Tibial artery (tissue), 4 donors: ENCODE measurements around the gene CORO1C.
"Not testable (repeated sequence)": the region's sequence is repeated elsewhere in the genome, so short reads cannot be mapped to it uniquely, and the experiment has no call there.

ENCODE experiments used
- DNase-seq, 2 donors: peaks; one replicate each; pipeline ENCODE4 v3.0.0-alpha.2; 2019
- H3K27ac ChIP-seq, 2 donors: fragments of 200-600 bp; sonication (generic) in 1 of 2; 1 replicate in 1 of 2; 2 replicates in 1 of 2; pipeline ENCODE4 v1.5.1; 2018 to 2019; ENCODE audit warnings: mild to moderate bottlenecking in 1 of 2
- H3K27me3 ChIP-seq, 2 donors: fragments of 200-600 bp; sonication (generic) in 1 of 2; one replicate each; pipeline versions ENCODE4 v1.5.1 to v1.6.0; 2016 to 2019
- H3K36me3 ChIP-seq, 3 donors: fragments of 200-600 bp; sonication (generic) in 2 of 3; one replicate each; pipeline ENCODE4 v1.5.1; 2016 to 2019; ENCODE audit warnings: mild to moderate bottlenecking in 2 of 3
- H3K4me1 ChIP-seq, 4 donors: fragments of 200-600 bp; sonication (generic) in 2 of 4; 1 replicate in 3 of 4; 2 replicates in 1 of 4; pipeline ENCODE4 v1.5.1; 2016 to 2019
- H3K4me3 ChIP-seq, 2 donors: fragments of 200-600 bp; sonication (generic) in 1 of 2; 1 replicate in 1 of 2; 2 replicates in 1 of 2; pipeline ENCODE4 v1.5.1; 2018 to 2019; ENCODE audit warnings: mild to moderate bottlenecking in 2 of 2
- H3K9me3 ChIP-seq, 3 donors: fragments of 200-600 bp; sonication (generic) in 1 of 3; one replicate each; pipeline ENCODE4 v1.5.1; 2016 to 2019
- CTCF ChIP-seq, 2 experiments: fragments of 200-600 bp in 1 of 2; fragments of 450-650 bp in 1 of 2; IDR thresholded peaks; one replicate each; pipeline ENCODE4 v1.5.1; 2017 to 2019; ENCODE audit warnings: antibody characterized with exemption in 2 of 2, mild to moderate bottlenecking in 1 of 2, moderate library complexity in 1 of 2
- intact Hi-C: fragments of 100-400 bp; cut with DNase I; formaldehyde crosslinking; loops from one replicate; pipeline ENCODE4 v1.15.0; 2023; ENCODE audit warnings: low total_unique reads

Gene CORO1C

DNA sequence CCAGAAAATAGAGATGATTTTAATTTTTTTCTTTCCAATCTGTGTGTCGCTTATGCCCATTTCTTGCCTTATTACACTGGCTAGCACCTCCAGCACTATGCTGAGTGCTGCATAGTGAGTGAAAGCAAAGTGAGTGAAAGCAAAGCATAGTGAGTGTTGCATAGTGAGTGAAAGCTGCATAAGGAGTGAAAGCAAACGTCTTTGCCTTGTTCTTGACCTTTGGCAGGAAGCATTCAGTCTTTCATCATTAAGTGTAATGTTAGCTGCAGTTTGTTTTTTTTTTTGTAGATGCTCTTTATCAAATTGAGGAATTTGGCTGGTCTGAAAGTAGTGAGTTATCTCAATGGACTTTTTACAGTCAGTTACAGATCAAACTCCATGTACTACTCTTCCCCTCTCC lies 6.9 kb upstream of the CORO1C start:
- TF ChIP-seq CTCF (IDR thresholded peaks at IDR 0.05) = no peak
- Histone ChIP-seq H3K9me3 (no peaks in the 10 kb centered on the region), H3K4me1 (peaks cover 0 to 8% (median 0%) of the 10 kb centered on the region in 4 donors), H3K36me3 (no peaks in the 10 kb centered on the region), H3K27ac (no peak overlapping the region), H3K4me3 (no peak overlapping the region), H3K27me3 (no peaks in the 10 kb centered on the region)
- no peak for DNase-seq
- intact Hi-C loops = no loop called here

DNA sequence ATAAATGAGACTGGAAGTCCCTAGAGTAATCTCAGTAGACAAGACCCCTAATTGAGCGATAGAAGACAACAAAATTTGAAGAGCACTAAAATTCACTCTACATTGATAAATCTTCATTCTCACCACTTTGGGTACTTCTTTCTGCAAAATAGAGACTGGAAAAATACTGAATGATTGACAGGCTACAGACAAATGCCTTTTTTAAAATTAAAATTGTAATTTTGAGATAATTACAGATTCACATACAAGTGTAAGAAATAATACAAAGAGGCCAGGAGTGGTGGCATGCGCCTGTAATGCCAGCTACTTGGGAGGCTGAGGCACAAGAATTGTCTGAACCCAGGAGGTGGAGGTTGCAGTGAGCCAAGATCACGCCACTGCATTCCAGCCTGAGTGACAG lies 4.5 kb upstream of the CORO1C start:
- intact Hi-C loops = no loop called here

GRCh38 chr12:108734200-108734906 lies 3.0 kb upstream of the CORO1C start:
- Histone ChIP-seq H3K9me3 (no peaks in the 10 kb centered on the region), H3K4me1 (peaks cover 0 to 17% (median 2%) of the 10 kb centered on the region in 4 donors), H3K27me3 (no peaks in the 10 kb centered on the region), H3K27ac (peak overlapping the region; percentile 17 to 100), H3K4me3 (no peak overlapping the region), H3K36me3 (no peaks in the 10 kb centered on the region)
- intact Hi-C loops = loop anchor here (5.0 kb wide), 5 partner anchors 38 to 172 kb away; partner anchors contain the start of genes ISCU and SART3
- TF ChIP-seq CTCF (IDR thresholded peaks at IDR 0.05) = no peak
- DNase-seq = peak in 1 of 2 donors; percentile 75

More for the DNA sequence above, 4.5 kb upstream of the CORO1C start:
- Histone ChIP-seq H3K4me3 (no peak overlapping the region), H3K27me3 (no peaks in the 10 kb centered on the region), H3K4me1 (peaks cover 0 to 15% (median 0%) of the 10 kb centered on the region in 4 donors), H3K36me3 (no peaks in the 10 kb centered on the region), H3K27ac (no peak overlapping the region), H3K9me3 (no peaks in the 10 kb centered on the region)
- no peak for TF ChIP-seq CTCF (IDR thresholded peaks at IDR 0.05)
- DNase-seq = no peak

DNA sequence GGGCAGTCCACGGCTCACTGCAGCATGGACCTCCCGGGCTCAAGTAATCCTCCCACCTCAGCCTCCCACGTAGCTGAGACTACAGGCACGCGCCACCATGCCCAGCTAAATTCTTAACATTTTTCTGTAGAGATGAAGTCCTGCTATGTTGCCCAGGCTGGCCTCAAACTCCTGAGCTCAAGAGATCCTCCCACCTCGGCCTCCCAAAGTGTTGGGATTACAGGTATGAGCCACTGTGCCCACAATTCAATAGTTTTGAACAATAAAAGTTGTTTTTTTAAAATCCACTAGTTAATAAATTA lies 1.9 kb upstream of the CORO1C start:
- peaks cover 0 to 29% (median 7%) of the 10 kb centered on the region in 4 donors for H3K4me1 ChIP-seq
- DNase-seq, H3K4me3 ChIP-seq, H3K27me3 ChIP-seq, H3K9me3 ChIP-seq, H3K36me3 ChIP-seq: not testable (repeated sequence)
- intact Hi-C loops = loop anchor here (5.0 kb wide), 5 partner anchors 39 to 171 kb away; partner anchors contain the start of genes ISCU and SART3
- peak overlapping the region; percentile 96 to 100 for H3K27ac ChIP-seq

- TF ChIP-seq CTCF (IDR thresholded peaks at IDR 0.05) = no peak
- H3K9me3 ChIP-seq = no peaks in the 10 kb centered on the region
- H3K27ac ChIP-seq = peak overlapping the region; percentile 96 to 100
- peaks cover 0 to 34% (median 9%) of the 10 kb centered on the region in 4 donors for H3K4me1 ChIP-seq
- intact Hi-C loops = loop anchor here (5.0 kb wide), 5 partner anchors 40 to 170 kb away; partner anchors contain the start of genes ISCU and SART3
- H3K4me3 ChIP-seq = peak overlapping the region; percentile 87 to 100
- H3K27me3 ChIP-seq = no peaks in the 10 kb centered on the region
- H3K36me3 ChIP-seq = no peaks in the 10 kb centered on the region
- DNase-seq = no peak
Observed at GRCh38 chr12:108732489-108733229, 1.3 kb upstream of the CORO1C start.
